GM19328 (cell line): ENCODE results near the gene MDK.

ENCODE experiments used
- ATAC-seq: cut with Tn5 transposase; IDR thresholded peaks from one replicate; pipeline ENCODE4 v1.9.1; 2021; ENCODE audit warnings: mild to moderate bottlenecking, moderate library complexity; ENCODE audit not compliant: unreplicated experiment

MDK gene

GRCh38 chr11:46382646-46383403 lies 1.4 kb downstream of the MDK start:
- ATAC-seq, result no peak

- ATAC-seq, result no peak
Observed at GRCh38 chr11:46383404-46383758, 1.9 kb downstream of the MDK start.

GRCh38 chr11:46383974-46384701 lies 2.7 kb downstream of the MDK start:
- ATAC-seq, result no peak

- ATAC-seq, result no peak
Observed at GRCh38 chr11:46385169-46386004, 3.9 kb downstream of the MDK start.

- ATAC-seq, result no peak
Observed at GRCh38 chr11:46386005-46386578, 4.6 kb downstream of the MDK start.

- ATAC-seq, result no peak
Observed at GRCh38 chr11:46386674-46387073, 5.2 kb downstream of the MDK start.

- no peak for ATAC-seq
Observed at GRCh38 chr11:46387456-46387855, 6.0 kb downstream of the MDK start.

- no peak for ATAC-seq
Observed at GRCh38 chr11:46387919-46388618, 6.6 kb downstream of the MDK start.

GRCh38 chr11:46388619-46389449 lies 7.4 kb downstream of the MDK start:
- no peak for ATAC-seq

- ATAC-seq, result no peak
Observed at GRCh38 chr11:46389450-46390330, 8.2 kb downstream of the MDK start.

- no peak for ATAC-seq
Observed at GRCh38 chr11:46390331-46391171, 9.1 kb downstream of the MDK start.

- ATAC-seq, result no peak
Observed at GRCh38 chr11:46391186-46391577, 9.7 kb downstream of the MDK start.

- no peak for ATAC-seq
Observed at GRCh38 chr11:46391578-46392420, 10.3 kb downstream of the MDK start, which contains the start of gene CHRM4. Gene CHRM4 (minus strand): TSS chr11:46391776. CDS start chr11:46386557, 5,219 bp downstream.

- no peak for ATAC-seq
Observed at GRCh38 chr11:46392421-46393230, 11.2 kb downstream of the MDK start.

- ATAC-seq, result no peak
Observed at GRCh38 chr11:46393231-46393616, 11.8 kb downstream of the MDK start.

GRCh38 chr11:46393759-46394158 lies 12.3 kb downstream of the MDK start:
- ATAC-seq, result no peak
